GM12873 (cell line): ENCODE data around the gene TAF1L.

Source experiments
- CTCF ChIP-seq: IDR thresholded peaks from 2 replicates; pipeline ENCODE4 v1.5.1; 2012; ENCODE audit warnings: low read depth, mild to moderate bottlenecking, moderate library complexity, low read length, control low read depth; ENCODE audit not compliant: insufficient read depth; ENCODE audit errors: missing control alignments

Gene TAF1L

GRCh38 chr9:32635362-32635761 is at the start of gene TAF1L:
Gene TAF1L, minus strand, starts transcription at chr9:32635669. Its CDS starts 90 bp downstream, at chr9:32635579.
- TF ChIP-seq CTCF = no peak

DNA sequence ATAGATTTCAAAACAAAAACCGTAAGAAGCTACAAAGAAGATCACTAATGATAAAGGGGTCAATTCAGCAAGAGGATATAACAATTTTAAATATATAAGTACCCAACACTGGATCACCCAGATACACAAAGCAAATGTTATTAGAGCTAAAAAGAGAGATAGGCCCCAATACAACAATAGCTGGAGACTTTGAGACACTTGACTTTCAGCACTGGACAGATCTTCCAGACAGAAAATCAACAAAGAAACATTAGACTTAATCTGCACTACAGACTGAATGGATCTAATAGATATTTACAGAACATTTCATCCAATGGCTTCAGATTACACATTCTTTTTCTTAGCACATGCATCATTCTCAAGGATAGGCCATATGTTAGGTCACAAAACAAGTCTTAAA is 46.3 kb upstream of the TAF1L start:
- TF ChIP-seq CTCF = no peak

- no peak for TF ChIP-seq CTCF
Observed at GRCh38 chr9:32677931-32678330, 42.5 kb upstream of the TAF1L start.

DNA sequence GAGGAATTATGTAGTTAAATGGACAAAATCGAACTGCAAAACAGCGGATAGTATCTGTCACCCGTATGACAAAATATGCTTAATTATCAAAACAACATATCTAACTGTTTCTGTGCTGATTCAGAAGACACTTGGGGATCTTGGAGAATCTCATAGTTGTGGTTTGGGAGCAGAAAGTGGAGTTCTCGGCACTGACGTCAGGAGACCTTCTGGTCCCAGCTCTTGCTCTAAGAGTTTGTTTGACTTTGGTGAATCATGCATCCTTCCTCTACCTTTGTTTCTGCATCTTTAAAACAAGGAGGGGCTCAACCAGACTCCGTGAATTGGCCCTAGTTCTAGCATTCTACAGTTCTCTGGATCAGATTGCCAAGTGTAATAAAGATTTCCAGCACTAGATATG is 37.0 kb upstream of the TAF1L start:
- TF ChIP-seq CTCF = no peak

DNA sequence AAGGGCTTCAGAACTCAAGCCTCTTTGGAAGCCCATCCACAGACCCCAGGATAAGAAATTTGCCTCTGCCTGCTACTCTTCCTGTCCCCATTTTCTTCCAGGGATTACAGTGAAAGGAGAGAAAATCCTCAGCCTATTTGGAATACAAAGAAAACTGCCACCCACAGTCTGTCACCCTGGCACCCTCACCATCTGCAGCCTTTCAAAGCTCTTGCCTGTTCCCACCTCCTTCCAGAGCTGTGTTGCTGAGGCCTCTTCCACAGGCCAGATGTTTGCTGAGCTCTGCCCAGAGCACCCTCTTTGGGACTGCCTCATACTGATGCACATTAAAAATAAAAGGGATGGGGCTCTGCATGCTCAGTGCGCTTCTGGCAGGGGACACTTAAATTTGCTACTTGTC is 35.9 kb upstream of the TAF1L start:
- TF ChIP-seq CTCF = no peak

GRCh38 chr9:32665101-32665500 is 29.6 kb upstream of the TAF1L start:
- no peak for TF ChIP-seq CTCF

DNA sequence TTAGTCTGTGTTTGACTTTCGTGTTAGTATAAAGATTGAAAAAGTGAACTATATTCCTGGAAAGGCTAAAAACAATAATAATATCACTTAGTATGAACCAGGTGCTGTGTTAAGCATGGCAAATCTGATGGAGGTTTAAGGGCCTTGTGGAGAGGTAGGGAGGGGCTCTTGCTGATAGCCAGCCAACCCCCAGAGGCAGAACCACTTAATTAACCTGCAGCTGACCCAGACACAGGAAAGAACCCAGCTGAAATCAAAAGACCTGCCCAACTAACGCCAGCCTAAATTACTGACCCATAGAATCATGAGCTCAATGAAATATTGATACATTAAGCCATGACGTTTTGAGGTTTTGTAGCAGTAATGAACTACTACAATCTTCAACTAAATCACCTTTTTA is 28.3 kb upstream of the TAF1L start:
- no peak for TF ChIP-seq CTCF
